Muscle of back (tissue), 11 donors: ENCODE results near the gene SETMAR. TPM values are rescaled to one million over a fixed set of nuclear protein-coding genes. Genes with fewer than 3 reads are reported as not detected.
A peak's percentile ranks its signal among the peaks of the same experiment; 100 is the strongest.

Experiments used
- DNase-seq, 3 donors: peaks; one replicate each; pipeline versions ENCODE4 v3.0.0 to v3.0.0-alpha.2; 2013
- polyA plus RNA-seq, 10 donors: library from polyadenylated mRNA; unstranded; fragments of 120-200 nt; gene quantifications; one replicate each; pipeline ENCODE4 v1.2.1, GENCODE V29; 2013; ENCODE audit not compliant: insufficient read length in 10 of 10

The SETMAR gene
- polyA plus RNA-seq, 10 donors: 13.9 to 19.4 (median 15.7) TPM

- DNase-seq: no peak
Observed at GRCh38 chr3:4351164-4351855, 48.1 kb downstream of the SETMAR start.

- DNase-seq: no peak
Observed at GRCh38 chr3:4351872-4352271, 48.7 kb downstream of the SETMAR start.

- peak in 2 of 3 donors; percentile 20 to 41 for DNase-seq
Observed at GRCh38 chr3:4355401-4356219, 52.4 kb downstream of the SETMAR start.

- no peak for DNase-seq
Observed at GRCh38 chr3:4356220-4356540, 53.0 kb downstream of the SETMAR start.

GRCh38 chr3:4356546-4357410 is 53.6 kb downstream of the SETMAR start:
- peak in 1 of 3 donors; percentile 17 for DNase-seq

GRCh38 chr3:4358273-4358672 is 55.1 kb downstream of the SETMAR start:
- DNase-seq: no peak

- DNase-seq: no peak
Observed at GRCh38 chr3:4359805-4360502, 56.8 kb downstream of the SETMAR start.

GRCh38 chr3:4360817-4361216 is 57.6 kb downstream of the SETMAR start:
- no peak for DNase-seq

- no peak for DNase-seq
Observed at GRCh38 chr3:4362523-4362922, 59.4 kb downstream of the SETMAR start.

Other genes starting within 250 kb of the SETMAR start
- gene SUMF1, start 163.9 kb downstream of the SETMAR start, polyA plus RNA-seq: 10 to 100 TPM; 14.0 to 20.7 (median 16.7) TPM
- 10 to 100 TPM; 16.2 to 25.2 (median 20.5) TPM for gene ITPR1, start 190.0 kb downstream of the SETMAR start, polyA plus RNA-seq